NB4 (cell line): ENCODE measurements around the gene PPM1L.

ENCODE experiments used
- DNase-seq: peaks from one replicate; pipeline ENCODE4 v3.0.0; 2010; ENCODE audit warnings: low read depth
- H3K4me3 ChIP-seq: one replicate; pipeline ENCODE4 v1.5.1; 2011; ENCODE audit warnings: mild to moderate bottlenecking, low read depth, low read length, moderate library complexity
- CTCF ChIP-seq: IDR thresholded peaks from one replicate; pipeline ENCODE4 v1.5.1; 2012; ENCODE audit warnings: low read depth, low read length
- MAX ChIP-seq: IDR thresholded peaks from 2 replicates; pipeline ENCODE4 v1.6.1; 2011; ENCODE audit warnings: low read depth, low read length
- MYC ChIP-seq: IDR thresholded peaks from 2 replicates; pipeline ENCODE4 v1.6.1; 2011; ENCODE audit warnings: low read depth, low read length
- POLR2A ChIP-seq: IDR thresholded peaks from 2 replicates; pipeline ENCODE4 v1.6.1; 2011; ENCODE audit warnings: mild to moderate bottlenecking; ENCODE audit not compliant: insufficient read length; ENCODE audit errors: extremely low read depth

The PPM1L gene

GRCh38 chr3:160949460-160949859 lies 193.4 kb downstream of the PPM1L start:
- TF ChIP-seq MAX (no peak), POLR2A (no peak), CTCF (no peak), MYC (no peak)
- no peak for DNase-seq
- H3K4me3 ChIP-seq = no peak overlapping the region

- DNase-seq = no peak
- TF ChIP-seq CTCF (no peak), MAX (no peak), MYC (no peak), POLR2A (no peak)
- no peak overlapping the region for H3K4me3 ChIP-seq
Measured at GRCh38 chr3:160950542-160950941, 194.5 kb downstream of the PPM1L start.

- no peak for DNase-seq
- TF ChIP-seq MYC (no peak), POLR2A (no peak), CTCF (no peak), MAX (no peak)
- H3K4me3 ChIP-seq = no peak overlapping the region
Measured at GRCh38 chr3:160950954-160951353, 194.9 kb downstream of the PPM1L start.

- no peak for DNase-seq
- TF ChIP-seq CTCF (no peak), MAX (no peak), POLR2A (no peak), MYC (no peak)
- H3K4me3 ChIP-seq = no peak overlapping the region
Measured at GRCh38 chr3:160951642-160952487, 195.8 kb downstream of the PPM1L start.

- no peak overlapping the region for H3K4me3 ChIP-seq
- TF ChIP-seq MAX (no peak), MYC (no peak), CTCF (no peak), POLR2A (no peak)
- no peak for DNase-seq
Measured at GRCh38 chr3:160953686-160954085, 197.7 kb downstream of the PPM1L start.
